SK-N-DZ (cell line): ENCODE results near the gene RHOH.

Source experiments
- DNase-seq: peaks from one replicate; pipeline ENCODE4 v3.0.0-alpha.2; 2015; ENCODE audit warnings: low spot score

RHOH gene

DNA sequence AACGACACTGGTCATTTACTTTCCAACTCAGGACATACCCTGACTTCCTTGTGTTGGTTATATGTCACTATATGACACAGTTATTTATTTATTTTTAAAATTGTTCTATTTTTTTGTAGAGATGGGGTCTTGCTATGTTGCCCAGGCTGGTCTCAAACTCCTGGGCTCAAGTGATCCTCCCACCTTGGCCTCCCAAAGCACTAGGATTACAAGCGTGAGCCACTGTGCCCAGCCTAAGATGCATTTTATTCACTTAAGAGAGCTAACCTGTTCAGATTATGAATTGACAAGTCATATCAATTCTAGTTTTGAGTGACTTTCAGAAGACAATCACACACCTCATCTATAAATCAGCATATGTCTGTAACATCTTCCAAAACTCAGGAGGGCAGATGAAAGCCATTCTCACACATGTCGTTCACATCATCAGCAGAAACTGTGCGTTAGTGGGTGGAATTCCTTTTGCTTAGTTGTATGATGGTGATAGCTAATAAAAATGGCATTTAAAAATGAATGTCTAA, 9.4 kb upstream of the RHOH start:
- DNase-seq: no peak

GRCh38 chr4:40190019-40190418, 6.8 kb upstream of the RHOH start:
- DNase-seq: no peak

- no peak for DNase-seq
Measured at GRCh38 chr4:40190465-40190864, 6.4 kb upstream of the RHOH start.

DNA sequence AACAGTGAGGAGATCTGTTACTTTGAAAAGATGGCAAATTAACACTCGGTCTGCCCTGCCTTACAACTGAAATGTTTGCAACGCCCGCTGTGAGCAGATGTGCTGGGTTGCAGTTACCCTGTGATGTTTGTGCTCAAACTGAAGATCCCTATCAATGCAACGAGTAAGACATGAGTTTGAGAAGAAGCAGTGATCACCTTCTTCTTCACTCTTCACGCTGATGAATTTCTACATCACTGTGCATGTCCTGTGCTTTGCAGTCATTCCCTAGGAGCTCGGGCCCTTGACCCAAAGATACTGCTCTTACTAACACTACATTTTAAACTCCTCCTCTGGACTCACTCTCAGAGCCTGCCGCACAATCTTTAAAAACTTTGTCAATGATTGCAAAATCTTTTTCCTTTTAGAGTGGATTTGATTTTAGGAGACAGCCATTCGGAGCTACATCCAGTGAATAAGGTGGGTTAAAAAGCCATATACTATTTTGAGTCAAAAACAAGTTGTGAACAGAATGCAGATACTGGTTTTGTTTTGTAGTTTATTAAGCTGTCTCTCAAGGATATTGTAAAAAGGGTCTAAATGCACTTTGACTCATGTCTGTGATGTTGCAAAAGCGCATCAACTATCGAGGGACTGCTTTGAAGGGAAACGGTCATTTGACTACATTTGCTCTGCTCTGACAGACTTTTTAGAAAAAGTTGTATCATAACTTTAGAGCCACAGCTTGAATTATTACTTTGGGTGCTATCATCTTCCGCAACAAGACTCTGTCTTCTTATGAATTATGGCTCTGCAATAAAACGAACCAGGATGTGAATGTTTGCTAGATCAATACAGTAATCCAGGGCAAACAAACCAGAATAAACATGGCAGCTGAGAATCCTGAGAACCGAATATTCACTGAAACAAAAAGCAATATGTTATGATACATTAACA, 5.7 kb upstream of the RHOH start:
- no peak for DNase-seq

- DNase-seq: no peak
Measured at GRCh38 chr4:40192114-40193015, 4.5 kb upstream of the RHOH start.

DNA sequence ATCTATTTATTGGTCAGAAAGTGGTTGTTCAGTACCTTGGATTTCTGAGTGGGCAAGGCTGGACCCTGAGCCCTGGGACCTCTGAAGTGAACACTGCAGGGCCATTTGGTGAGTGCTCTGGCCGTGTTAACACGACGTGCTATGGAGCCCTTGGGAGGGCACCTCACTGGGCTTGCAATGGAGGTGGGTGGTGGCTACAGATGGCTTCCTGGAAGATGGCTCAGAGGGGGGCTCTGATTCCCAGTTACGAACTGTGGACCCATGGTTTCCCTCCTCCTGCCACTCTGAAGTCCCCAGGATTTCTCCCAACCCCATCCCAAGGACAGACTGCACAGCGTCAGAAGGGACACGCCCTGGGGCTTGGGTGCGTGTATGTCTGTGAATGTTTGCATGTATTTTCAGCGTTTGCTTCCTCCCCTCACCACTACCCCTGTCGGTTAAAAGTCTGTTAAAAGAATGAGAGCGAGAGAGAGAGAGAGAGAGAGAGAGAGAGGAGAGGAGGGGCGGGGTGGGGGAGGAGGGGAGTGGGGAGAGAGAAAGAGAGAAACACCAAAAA, 3.7 kb upstream of the RHOH start:
- no peak for DNase-seq

GRCh38 chr4:40193578-40193977, 3.3 kb upstream of the RHOH start:
- DNase-seq: no peak

DNA sequence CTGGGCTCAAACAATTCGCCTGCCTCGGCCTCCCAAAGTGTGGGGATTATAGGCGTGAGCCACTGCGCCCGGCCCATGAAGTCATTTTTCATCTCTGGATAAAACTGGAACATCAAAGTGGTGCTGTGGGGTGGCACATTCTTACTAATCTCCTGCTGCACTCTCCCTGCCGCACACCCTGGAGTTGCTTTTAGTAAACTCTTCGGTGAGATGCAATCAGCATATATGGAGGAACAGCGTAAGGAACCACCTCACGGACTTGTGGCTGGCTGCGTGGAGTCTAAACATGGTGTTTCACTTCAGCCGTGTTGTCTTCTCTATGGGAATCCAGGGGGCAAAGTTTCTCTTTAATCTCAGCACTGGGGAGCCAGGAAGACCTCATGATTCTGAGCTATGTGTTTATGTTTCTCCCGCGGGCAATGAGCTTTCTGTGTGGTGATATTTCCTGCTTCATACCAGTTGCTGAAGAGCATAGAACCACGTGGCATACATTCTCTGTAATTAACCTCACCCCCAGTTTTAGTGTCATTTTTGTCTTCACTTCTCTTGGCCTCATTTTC, 2.1 kb upstream of the RHOH start:
- DNase-seq: no peak

GRCh38 chr4:40195182-40196177, 1.4 kb upstream of the RHOH start:
- DNase-seq: no peak

DNA sequence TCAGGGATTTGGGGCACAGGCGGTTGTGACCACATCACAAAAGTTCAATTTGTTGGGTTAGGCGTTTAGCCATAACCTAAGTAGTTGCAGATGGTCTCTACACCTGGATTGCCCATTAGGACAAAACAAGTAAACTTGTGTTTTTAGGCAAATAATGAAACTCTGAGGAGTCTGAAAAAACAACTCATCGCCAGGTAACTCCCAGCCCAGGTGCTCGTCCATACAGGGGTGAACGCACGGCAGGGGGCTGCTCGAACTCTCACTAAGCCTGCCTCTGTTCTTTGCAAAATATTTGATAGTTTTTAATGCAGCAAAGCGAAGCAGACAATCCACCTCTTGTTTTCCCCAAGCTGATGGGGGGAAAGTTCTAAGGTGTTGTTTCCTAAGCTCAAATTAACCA, 559 bp upstream of the RHOH start:
- no peak for DNase-seq

DNA sequence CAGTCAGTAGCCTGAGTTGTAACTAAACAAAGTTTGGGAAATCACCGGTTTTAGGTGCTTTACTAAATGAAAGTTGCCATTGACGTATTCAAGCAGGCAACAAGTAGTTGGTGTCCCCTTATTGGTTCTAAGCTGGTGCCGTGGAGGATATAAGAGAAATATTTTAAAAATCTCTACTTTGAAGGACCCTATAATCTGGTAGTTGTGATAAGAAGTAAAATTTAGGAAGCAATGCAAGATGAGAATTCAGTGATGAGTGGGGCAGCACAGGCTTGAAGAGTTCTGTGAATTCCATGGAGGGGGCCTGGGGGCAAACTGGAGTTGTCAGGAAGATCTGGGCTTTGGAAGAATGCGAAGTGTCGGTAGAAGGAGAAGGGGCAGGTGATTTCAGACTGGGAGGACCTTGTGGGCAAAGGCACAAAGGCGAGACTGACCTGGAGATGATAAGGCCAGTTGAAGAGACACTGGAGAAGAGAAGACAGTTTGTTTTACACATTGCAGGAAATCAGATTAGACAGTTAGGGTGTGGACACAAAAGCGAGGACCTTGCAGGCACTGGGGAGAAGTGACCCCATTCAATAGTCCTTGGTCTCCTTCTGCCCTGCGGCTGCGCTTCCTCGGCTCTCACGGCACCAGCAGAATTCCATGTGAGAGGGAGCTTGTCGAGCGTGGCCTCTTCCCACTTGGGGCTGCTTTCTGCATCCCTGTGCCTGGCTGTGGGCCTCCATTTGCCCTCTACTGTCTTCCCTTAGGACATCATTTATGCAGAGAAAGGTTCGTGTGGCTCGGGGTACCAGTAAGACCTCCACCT, 1.3 kb downstream of the RHOH start:
- DNase-seq: no peak

GRCh38 chr4:40199179-40199670, 2.4 kb downstream of the RHOH start:
- no peak for DNase-seq

DNA sequence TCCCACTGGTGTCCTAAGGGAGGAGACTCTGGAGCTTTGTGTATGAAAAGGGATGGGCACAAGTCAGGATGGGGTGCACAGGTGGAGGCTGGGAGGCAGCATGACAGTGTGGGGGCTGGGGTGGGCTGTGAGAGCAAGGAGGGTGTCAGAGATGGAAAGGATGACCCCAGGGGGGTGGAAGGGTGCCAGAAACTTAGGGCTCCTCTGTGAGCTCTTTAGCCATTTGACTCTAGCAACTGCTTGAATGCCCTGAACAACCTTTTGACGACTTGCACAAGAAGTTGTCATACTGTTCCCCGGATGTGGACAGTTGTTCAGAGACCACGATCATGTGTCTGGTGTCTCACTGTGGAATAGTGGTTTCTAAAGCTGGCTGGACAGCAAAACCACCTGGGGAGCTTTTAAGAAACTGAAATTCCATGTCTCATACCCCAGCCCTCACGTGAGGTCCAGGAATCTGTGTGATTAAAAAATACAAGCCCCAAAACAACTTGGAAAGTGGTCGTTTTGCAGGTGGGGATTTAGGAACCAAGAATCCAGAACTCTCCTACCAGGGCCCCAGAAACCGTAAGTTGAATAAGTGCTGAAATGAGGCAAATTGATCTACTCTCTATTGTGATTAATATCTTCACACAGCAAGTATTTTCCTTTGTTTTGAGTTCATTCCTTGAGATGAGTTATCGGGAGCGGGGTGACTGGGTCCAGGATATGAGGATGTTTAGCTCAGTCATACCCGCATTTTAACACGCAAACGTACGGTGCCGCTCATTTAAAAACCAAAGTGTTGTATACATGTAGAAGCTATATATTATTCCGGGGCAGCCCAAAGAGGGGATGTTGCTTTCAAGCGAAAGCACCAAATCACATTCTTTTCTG, 3.4 kb downstream of the RHOH start:
- DNase-seq: no peak

DNA sequence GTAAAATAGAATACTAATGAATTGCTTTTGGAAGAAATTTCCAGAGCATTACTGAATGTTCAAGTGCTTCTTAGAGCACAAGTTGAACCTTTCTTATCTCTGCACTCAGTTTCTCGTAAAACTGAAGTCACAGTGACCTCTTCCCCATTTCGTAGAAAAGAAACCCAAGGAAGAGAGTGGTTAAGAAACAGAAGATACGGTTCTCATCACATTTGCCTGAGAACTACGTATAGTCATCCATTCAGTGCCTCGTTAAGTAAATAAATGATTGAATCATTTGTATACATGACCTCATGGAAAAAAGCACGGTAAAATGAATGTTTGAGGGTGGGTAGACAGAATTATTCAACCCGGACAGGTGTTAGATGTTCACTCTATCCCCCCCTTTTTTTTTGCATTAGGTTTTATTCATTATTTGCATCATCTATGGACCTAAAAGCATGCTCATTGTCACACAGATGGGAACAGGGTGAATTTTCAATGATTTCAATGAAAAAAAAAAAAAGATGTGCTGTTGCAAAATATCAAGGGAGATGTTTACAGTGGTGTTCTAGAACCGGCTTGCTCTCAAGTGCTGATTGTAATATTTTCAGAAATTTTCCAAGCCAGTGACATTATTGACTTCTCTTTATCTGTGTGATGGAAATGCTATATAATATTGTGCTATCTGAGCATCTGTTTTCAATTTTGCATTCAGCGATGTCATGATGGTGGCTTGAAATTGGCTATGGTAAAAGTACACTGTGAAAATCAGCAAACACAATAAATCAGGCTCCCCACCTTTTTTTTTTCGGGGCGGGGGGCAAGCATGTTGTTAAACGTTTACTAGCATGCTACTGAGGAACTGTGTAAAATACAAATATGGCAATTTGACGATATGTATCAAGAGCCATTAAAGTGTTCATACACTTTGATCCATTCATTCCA, 4.3 kb downstream of the RHOH start:
- no peak for DNase-seq

- DNase-seq: no peak
Measured at GRCh38 chr4:40201898-40202297, 5.1 kb downstream of the RHOH start.

- no peak for DNase-seq
Measured at GRCh38 chr4:40202474-40202873, 5.6 kb downstream of the RHOH start.
